Transverse colon (tissue), 4 donors: ENCODE results near the gene ERP44. TPM values are rescaled to one million over a fixed set of nuclear protein-coding genes. Genes with fewer than 3 reads are reported as not detected.
"Not testable (repeated sequence)": the region's sequence is repeated elsewhere in the genome, so short reads cannot be mapped to it uniquely, and the experiment has no call there.

ENCODE experiments used
- DNase-seq: peaks from one replicate; pipeline ENCODE4 v3.0.0-alpha.2; 2019
- H3K27ac ChIP-seq, 4 donors: fragments of 200-600 bp; sonication (generic); 2 replicates each; pipeline ENCODE4 v1.5.1; 2016 to 2018; ENCODE audit warnings: inconsistent platforms in 4 of 4
- H3K27me3 ChIP-seq: fragments of 200-600 bp; sonication (generic); 2 replicates; pipeline ENCODE4 v1.5.1; 2017; ENCODE audit warnings: inconsistent platforms
- H3K36me3 ChIP-seq, 4 donors: fragments of 200-600 bp; sonication (generic); 2 replicates each; pipeline ENCODE4 v1.5.1; 2017 to 2019; ENCODE audit warnings: inconsistent platforms in 4 of 4
- H3K4me1 ChIP-seq, 4 donors: fragments of 200-600 bp; sonication (generic); 2 replicates each; pipeline ENCODE4 v1.5.1; 2017 to 2020; ENCODE audit warnings: inconsistent platforms in 4 of 4
- H3K4me3 ChIP-seq, 4 donors: fragments of 200-600 bp; sonication (generic); 1 replicate in 1 of 4; 2 replicates in 3 of 4; pipeline versions ENCODE4 v1.5.1 to v1.6.1; 2017 to 2019; ENCODE audit warnings: inconsistent platforms in 4 of 4
- H3K9me3 ChIP-seq, 2 donors: fragments of 200-600 bp; sonication (generic); 2 replicates each; pipeline ENCODE4 v1.5.1; 2017 to 2019; ENCODE audit warnings: inconsistent platforms in 2 of 2
- EP300 ChIP-seq: sonication (generic); formaldehyde crosslinking; IDR thresholded peaks from one replicate; pipeline ENCODE4 v1.6.1; 2017; ENCODE audit warnings: antibody characterized with exemption, low read depth
- POLR2A ChIP-seq: fragments of 450-650 bp; IDR thresholded peaks from one replicate; pipeline ENCODE4 v1.6.1; 2016; ENCODE audit warnings: antibody characterized with exemption, mild to moderate bottlenecking, moderate library complexity
- POLR2AphosphoS5 ChIP-seq, 3 donors: sonication (generic); formaldehyde crosslinking; IDR thresholded peaks; one replicate each; pipeline ENCODE4 v1.6.1; 2016; ENCODE audit warnings: antibody characterized with exemption in 3 of 3
- WGBS, 2 donors: methylation state at CpG; one replicate each; pipeline ENCODE4 v1.1.5; 2018; ENCODE audit warnings: low coverage in 1 of 2; 5-methylcytosine and 5-hydroxymethylcytosine counted together
- in situ Hi-C, 4 donors: fragments of 200-750 bp; cut with MboI; loops; one replicate each; pipeline versions ENCODE4 v1.15.0 to v1.15.1; 2017; ENCODE audit warnings: low sequenced_read_pairs in 3 of 4, low pct_ligation_motif_present in 1 of 4, low pct_unique_long_range_greater_than_20kb in 1 of 4
- intact Hi-C: fragments of 100-400 bp; cut with DNase I; formaldehyde crosslinking; loops from one replicate; pipeline ENCODE4 v1.15.1; 2023; ENCODE audit warnings: low total_unique reads
- total RNA-seq, 4 donors: library from RNA; depleted of rRNA; stranded (reverse); fragments of >200 nt; gene quantifications; one replicate each; pipeline ENCODE4 v1.1.0, GENCODE V29; 2016
- TF ChIP-seq, protein P1 (sequence below), 5 experiments: fragments of 200-600 bp in 3 of 5; fragments of 450-650 bp in 2 of 5; sonication (generic) in 3 of 5; IDR thresholded peaks; 1 replicate in 2 of 5; 2 replicates in 3 of 5; pipeline ENCODE4 v1.5.1; 2016 to 2017; ENCODE audit warnings: antibody characterized with exemption in 5 of 5, inconsistent platforms in 3 of 5, mild to moderate bottlenecking in 2 of 5, moderate library complexity in 1 of 5

Gene ERP44
- total RNA-seq, 4 donors from 2014 or later, result 7.8 to 18.7 (median 16.4) TPM

DNA sequence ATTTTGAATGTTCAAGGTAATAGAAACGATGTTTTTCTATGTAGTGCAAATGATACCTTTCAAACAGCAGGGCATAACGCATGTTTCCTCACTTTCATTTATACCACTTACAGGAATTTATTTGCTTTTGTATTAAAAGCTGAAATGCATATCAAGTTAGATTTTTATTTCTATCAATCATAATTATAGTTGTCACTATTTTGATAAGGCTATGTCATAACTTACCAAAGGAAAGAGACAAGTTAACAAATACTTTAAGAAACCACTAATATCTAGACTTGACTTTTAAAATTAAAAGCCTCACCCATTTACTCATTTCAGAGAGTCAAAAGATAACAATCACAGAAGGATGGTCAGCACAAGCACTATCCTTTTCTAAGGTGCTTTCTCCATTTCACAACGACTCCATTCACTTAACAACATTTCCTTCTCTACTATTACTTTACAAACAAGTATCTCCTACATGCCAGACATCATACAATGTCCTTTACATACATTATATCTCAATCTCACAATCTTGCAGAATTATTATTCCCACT is 12.6 kb downstream of the ERP44 start:
- in situ Hi-C loops, result no loop called here
- H3K4me1 ChIP-seq, result peaks cover 0 to 25% (median 0%) of the 10 kb centered on the region in 4 donors
- no peak for DNase-seq
- H3K36me3 ChIP-seq, result no peaks in the 10 kb centered on the region
- intact Hi-C loops, result no loop called here
- 73 to 83% methylated on average over 3 of the region's 3 CpGs for WGBS, 2 donors
- no peaks in the 10 kb centered on the region for H3K27me3 ChIP-seq
- no peak overlapping the region for H3K27ac ChIP-seq
- H3K9me3 ChIP-seq, result no peaks in the 10 kb centered on the region
- TF ChIP-seq, protein P1, sequence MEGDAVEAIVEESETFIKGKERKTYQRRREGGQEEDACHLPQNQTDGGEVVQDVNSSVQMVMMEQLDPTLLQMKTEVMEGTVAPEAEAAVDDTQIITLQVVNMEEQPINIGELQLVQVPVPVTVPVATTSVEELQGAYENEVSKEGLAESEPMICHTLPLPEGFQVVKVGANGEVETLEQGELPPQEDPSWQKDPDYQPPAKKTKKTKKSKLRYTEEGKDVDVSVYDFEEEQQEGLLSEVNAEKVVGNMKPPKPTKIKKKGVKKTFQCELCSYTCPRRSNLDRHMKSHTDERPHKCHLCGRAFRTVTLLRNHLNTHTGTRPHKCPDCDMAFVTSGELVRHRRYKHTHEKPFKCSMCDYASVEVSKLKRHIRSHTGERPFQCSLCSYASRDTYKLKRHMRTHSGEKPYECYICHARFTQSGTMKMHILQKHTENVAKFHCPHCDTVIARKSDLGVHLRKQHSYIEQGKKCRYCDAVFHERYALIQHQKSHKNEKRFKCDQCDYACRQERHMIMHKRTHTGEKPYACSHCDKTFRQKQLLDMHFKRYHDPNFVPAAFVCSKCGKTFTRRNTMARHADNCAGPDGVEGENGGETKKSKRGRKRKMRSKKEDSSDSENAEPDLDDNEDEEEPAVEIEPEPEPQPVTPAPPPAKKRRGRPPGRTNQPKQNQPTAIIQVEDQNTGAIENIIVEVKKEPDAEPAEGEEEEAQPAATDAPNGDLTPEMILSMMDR (IDR thresholded peaks at IDR 0.05), result no peak
- H3K4me3 ChIP-seq, result no peak overlapping the region

DNA sequence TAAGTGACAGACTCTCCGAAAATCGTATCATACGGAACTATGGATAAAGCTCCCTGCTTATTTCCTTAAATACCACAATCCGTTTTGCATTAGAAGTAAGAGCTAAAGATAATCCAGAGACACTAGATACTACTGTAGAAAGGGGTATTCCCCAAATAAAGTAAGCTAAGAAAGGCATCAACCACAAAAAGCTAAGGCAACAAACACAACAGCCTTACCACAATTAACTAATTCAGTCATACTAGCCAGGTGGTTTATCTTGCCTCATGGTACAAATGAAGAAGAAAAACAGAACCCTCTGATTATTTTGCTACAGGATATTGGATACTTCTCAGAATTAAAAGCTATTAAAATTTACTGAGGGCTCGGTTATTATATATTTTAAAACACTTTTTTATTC is 14.1 kb downstream of the ERP44 start:
- Histone ChIP-seq H3K36me3 (no peaks in the 10 kb centered on the region), H3K9me3 (no peaks in the 10 kb centered on the region), H3K27ac (no peak overlapping the region), H3K4me3 (no peak overlapping the region), H3K4me1 (peaks cover 0 to 25% (median 0%) of the 10 kb centered on the region in 4 donors), H3K27me3 (no peaks in the 10 kb centered on the region)
- WGBS, 2 donors, result 67 to 82% methylated on average over 5 of the region's 5 CpGs
- TF ChIP-seq POLR2A (no peak), EP300 (no peak), POLR2AphosphoS5 (IDR thresholded peaks at IDR 0.05) (no peak)
- TF ChIP-seq, protein P1 (IDR thresholded peaks at IDR 0.05), result no peak
- in situ Hi-C loops, result no loop called here
- intact Hi-C loops, result no loop called here
- DNase-seq, result no peak

DNA sequence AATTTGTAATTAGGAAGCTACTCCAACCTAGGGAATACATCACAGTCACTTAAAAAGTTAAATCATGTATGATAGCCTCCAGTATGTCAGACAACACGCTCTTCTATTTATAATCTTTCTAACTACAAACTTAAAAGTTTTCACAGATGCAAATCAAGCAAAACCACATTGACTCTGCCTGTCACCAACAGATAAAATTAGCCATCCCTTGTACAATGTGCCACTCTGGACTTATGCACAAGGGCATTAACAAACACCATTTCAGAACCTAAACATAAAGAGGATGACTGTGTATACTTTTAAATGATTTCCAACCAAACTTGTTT is 14.7 kb downstream of the ERP44 start:
- DNase-seq, result no peak
- 63 to 70% methylated on average over 1 of the region's 1 CpG for WGBS, 2 donors
- Histone ChIP-seq H3K27me3 (no peaks in the 10 kb centered on the region), H3K27ac (no peak overlapping the region), H3K4me3 (no peak overlapping the region), H3K9me3 (no peaks in the 10 kb centered on the region), H3K4me1 (peaks cover 0 to 25% (median 0%) of the 10 kb centered on the region in 4 donors), H3K36me3 (no peaks in the 10 kb centered on the region)
- intact Hi-C loops (no loop called here), in situ Hi-C loops (no loop called here)
- TF ChIP-seq EP300 (no peak), POLR2AphosphoS5 (IDR thresholded peaks at IDR 0.05) (no peak), POLR2A (no peak)
- TF ChIP-seq, protein P1 (IDR thresholded peaks at IDR 0.05), result no peak

DNA sequence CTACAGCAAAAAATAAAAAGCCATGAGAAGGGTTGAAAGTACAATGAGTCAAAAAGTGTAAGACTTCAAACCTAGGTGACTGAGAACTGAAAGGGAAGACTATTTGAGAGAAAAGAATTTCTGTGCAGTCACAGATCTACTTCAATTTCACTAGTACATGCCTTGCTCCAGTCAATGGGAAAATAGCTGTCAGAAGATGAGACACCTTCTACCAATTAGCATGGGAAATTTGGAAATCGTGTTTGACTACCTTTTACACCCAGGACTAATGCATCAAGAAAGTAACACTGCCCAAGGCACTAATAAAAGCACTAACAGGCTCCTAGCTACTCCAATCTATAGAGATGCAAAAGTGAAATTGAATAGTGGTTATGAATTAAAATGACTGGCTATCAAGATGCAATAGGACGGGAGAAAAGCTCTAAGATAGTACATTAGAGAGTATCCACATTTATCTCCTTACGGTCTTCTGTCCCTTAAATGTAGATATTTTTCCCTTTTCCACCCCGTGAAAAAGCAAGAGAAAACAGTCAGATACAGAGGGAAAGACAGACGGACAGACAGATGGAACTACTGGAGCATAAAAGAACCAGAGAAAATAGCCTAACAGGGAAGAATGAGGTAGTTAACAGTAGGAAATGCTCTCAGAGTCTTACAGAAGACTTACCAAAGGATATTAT is 15.2 kb downstream of the ERP44 start:
- Histone ChIP-seq H3K4me1 (peaks cover 0 to 25% (median 0%) of the 10 kb centered on the region in 4 donors), H3K27ac (no peak overlapping the region), H3K4me3 (no peak overlapping the region), H3K36me3 (no peaks in the 10 kb centered on the region), H3K9me3 (no peaks in the 10 kb centered on the region), H3K27me3 (no peaks in the 10 kb centered on the region)
- in situ Hi-C loops, result no loop called here
- 74 to 75% methylated on average over 5 of the region's 5 CpGs for WGBS, 2 donors
- intact Hi-C loops, result no loop called here
- DNase-seq, result no peak
- no peak for TF ChIP-seq POLR2A
- no peak for TF ChIP-seq POLR2AphosphoS5 (IDR thresholded peaks at IDR 0.05)

DNA sequence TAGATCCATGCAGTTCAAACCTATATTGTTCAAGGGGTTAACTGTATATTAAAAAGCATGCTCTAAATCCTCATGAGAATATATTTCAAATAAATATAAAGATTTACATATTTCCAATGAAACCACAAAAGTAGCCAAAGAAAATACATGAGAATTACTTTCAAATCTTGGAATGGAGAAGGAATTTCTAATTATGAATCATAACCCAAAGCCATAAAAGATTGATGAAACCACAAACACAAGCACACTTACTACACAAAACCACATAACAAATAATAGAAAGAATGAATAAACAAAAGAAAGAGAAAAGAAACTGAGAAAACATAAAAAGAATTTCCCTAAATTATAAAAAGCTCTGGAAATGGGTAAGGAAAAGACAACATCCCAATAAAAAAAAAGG is 16.0 kb downstream of the ERP44 start:
- H3K4me3 ChIP-seq, result no peak overlapping the region
- no peak for DNase-seq
- no peak overlapping the region for H3K27ac ChIP-seq
- TF ChIP-seq EP300 (no peak), POLR2AphosphoS5 (IDR thresholded peaks at IDR 0.05) (no peak), POLR2A (no peak)
- TF ChIP-seq, protein P1 (IDR thresholded peaks at IDR 0.05), result no peak
- in situ Hi-C loops (no loop called here), intact Hi-C loops (no loop called here)
- no peaks in the 10 kb centered on the region for H3K9me3 ChIP-seq
- no peaks in the 10 kb centered on the region for H3K36me3 ChIP-seq
- H3K27me3 ChIP-seq, result no peaks in the 10 kb centered on the region
- peaks cover 0 to 25% (median 0%) of the 10 kb centered on the region in 4 donors for H3K4me1 ChIP-seq

DNA sequence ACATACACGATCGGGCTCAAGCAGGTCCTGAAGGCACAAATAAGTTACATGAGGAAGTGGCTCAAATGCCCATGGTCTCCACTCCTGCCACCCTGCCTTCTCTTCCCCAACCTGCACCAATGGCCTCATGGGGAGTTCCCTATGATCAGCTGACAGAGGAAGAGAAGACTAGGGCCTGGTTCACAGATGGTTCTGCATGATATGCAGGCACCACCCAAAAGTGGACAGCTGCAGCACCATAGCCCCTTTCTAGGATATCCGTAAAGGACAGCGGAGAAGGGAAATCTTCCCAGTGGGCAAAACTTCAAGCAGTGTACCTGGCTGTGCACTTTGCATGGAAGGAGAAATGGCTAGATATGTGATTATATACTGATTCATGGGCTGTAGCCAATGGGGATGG is 22.5 kb downstream of the ERP44 start:
- 97 to 100% methylated on average over 1 to 4 of the region's 4 CpGs for WGBS, 2 donors
- H3K36me3 ChIP-seq, H3K9me3 ChIP-seq, H3K27me3 ChIP-seq, intact Hi-C loops, DNase-seq, in situ Hi-C loops, H3K4me3 ChIP-seq, H3K27ac ChIP-seq: not testable (repeated sequence)
- H3K4me1 ChIP-seq, result peaks cover 0 to 13% (median 0%) of the 10 kb centered on the region in 4 donors
